ENCODE results near the gene PTPMT1. TPM values are rescaled to one million over a fixed set of nuclear protein-coding genes. Genes with fewer than 3 reads are reported as not detected.

PTPMT1 gene
- total and polyA plus RNA-seq, 7 donors = 31.0 to 152 (median 100.0) TPM

DNA sequence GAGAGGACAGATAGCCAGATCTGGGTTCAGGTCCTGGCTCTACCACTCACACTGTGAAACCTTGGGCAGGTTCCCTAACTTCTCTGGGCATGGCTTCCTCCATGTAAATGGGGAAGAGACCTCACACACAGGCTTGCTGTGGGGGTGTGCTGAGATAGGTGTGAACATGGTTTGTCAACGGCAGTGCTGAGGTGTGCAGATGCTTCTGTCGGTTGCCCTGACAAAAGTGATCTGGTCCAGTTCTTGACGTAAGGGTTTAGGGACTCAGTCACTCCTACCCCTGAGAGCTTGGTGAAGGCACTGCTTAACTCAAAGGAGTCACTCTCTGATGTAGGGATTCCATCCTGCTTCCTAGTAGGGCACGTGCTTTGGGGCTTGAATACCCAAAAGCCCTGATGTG lies 26.9 kb downstream of the PTPMT1 start:
- no peaks in the 10 kb centered on the region for H3K9me3 ChIP-seq
- intact Hi-C loops (cut with DNase I) = no loop called here
- no peak overlapping the region for H3K27ac ChIP-seq
- H3K36me3 ChIP-seq = no peaks in the 10 kb centered on the region
- no peak for TF ChIP-seq POLR2A (IDR thresholded peaks at IDR 0.05)
- TF ChIP-seq, protein P1, sequence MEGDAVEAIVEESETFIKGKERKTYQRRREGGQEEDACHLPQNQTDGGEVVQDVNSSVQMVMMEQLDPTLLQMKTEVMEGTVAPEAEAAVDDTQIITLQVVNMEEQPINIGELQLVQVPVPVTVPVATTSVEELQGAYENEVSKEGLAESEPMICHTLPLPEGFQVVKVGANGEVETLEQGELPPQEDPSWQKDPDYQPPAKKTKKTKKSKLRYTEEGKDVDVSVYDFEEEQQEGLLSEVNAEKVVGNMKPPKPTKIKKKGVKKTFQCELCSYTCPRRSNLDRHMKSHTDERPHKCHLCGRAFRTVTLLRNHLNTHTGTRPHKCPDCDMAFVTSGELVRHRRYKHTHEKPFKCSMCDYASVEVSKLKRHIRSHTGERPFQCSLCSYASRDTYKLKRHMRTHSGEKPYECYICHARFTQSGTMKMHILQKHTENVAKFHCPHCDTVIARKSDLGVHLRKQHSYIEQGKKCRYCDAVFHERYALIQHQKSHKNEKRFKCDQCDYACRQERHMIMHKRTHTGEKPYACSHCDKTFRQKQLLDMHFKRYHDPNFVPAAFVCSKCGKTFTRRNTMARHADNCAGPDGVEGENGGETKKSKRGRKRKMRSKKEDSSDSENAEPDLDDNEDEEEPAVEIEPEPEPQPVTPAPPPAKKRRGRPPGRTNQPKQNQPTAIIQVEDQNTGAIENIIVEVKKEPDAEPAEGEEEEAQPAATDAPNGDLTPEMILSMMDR (IDR thresholded peaks at IDR 0.05) = no peak
- TF ChIP-seq POLR2AphosphoS5 (IDR thresholded peaks at IDR 0.05) = no peak
- no peak for TF ChIP-seq EP300 (IDR thresholded peaks at IDR 0.05)
- peaks cover 15 to 58% (median 50%) of the 10 kb centered on the region in 3 donors for H3K27me3 ChIP-seq
- no peak for DNase-seq
- no peak overlapping the region for H3K4me3 ChIP-seq
- H3K4me1 ChIP-seq = peaks cover 0 to 28% (median 19%) of the 10 kb centered on the region in 4 donors
- WGBS, 2 donors = 59 to 77% methylated on average over 4 of the region's 4 CpGs

- Histone ChIP-seq H3K36me3 (no peaks in the 10 kb centered on the region), H3K4me1 (peaks cover 0 to 28% (median 19%) of the 10 kb centered on the region in 4 donors), H3K27ac (no peak overlapping the region), H3K4me3 (no peak overlapping the region), H3K9me3 (no peaks in the 10 kb centered on the region), H3K27me3 (peaks cover 15 to 58% (median 50%) of the 10 kb centered on the region in 3 donors)
- intact Hi-C loops (cut with DNase I) = no loop called here
- TF ChIP-seq, protein P1 (IDR thresholded peaks at IDR 0.05) = no peak
- TF ChIP-seq POLR2A (IDR thresholded peaks at IDR 0.05) = no peak
- TF ChIP-seq POLR2AphosphoS5 (IDR thresholded peaks at IDR 0.05) = no peak
- TF ChIP-seq EP300 (IDR thresholded peaks at IDR 0.05) = no peak
- 68 to 71% methylated on average over 2 of the region's 2 CpGs for WGBS, 2 donors
- DNase-seq = no peak
Observed at GRCh38 chr11:47592970-47593369, 27.6 kb downstream of the PTPMT1 start.

- no peak overlapping the region for H3K27ac ChIP-seq
- TF ChIP-seq, protein P1 (IDR thresholded peaks at IDR 0.05) = no peak
- no peak for TF ChIP-seq EP300 (IDR thresholded peaks at IDR 0.05)
- TF ChIP-seq POLR2A (IDR thresholded peaks at IDR 0.05) = no peak
- TF ChIP-seq POLR2AphosphoS5 (IDR thresholded peaks at IDR 0.05) = no peak
- H3K27me3 ChIP-seq = peaks cover 15 to 58% (median 50%) of the 10 kb centered on the region in 3 donors
- H3K9me3 ChIP-seq = no peaks in the 10 kb centered on the region
- no peaks in the 10 kb centered on the region for H3K36me3 ChIP-seq
- intact Hi-C loops (cut with DNase I) = no loop called here
- 7 to 11% methylated on average over 6 of the region's 6 CpGs for WGBS, 2 donors
- no peak overlapping the region for H3K4me3 ChIP-seq
- no peak for DNase-seq
- H3K4me1 ChIP-seq = peaks cover 0 to 28% (median 19%) of the 10 kb centered on the region in 4 donors
Observed at GRCh38 chr11:47593492-47593933, 28.1 kb downstream of the PTPMT1 start.

DNA sequence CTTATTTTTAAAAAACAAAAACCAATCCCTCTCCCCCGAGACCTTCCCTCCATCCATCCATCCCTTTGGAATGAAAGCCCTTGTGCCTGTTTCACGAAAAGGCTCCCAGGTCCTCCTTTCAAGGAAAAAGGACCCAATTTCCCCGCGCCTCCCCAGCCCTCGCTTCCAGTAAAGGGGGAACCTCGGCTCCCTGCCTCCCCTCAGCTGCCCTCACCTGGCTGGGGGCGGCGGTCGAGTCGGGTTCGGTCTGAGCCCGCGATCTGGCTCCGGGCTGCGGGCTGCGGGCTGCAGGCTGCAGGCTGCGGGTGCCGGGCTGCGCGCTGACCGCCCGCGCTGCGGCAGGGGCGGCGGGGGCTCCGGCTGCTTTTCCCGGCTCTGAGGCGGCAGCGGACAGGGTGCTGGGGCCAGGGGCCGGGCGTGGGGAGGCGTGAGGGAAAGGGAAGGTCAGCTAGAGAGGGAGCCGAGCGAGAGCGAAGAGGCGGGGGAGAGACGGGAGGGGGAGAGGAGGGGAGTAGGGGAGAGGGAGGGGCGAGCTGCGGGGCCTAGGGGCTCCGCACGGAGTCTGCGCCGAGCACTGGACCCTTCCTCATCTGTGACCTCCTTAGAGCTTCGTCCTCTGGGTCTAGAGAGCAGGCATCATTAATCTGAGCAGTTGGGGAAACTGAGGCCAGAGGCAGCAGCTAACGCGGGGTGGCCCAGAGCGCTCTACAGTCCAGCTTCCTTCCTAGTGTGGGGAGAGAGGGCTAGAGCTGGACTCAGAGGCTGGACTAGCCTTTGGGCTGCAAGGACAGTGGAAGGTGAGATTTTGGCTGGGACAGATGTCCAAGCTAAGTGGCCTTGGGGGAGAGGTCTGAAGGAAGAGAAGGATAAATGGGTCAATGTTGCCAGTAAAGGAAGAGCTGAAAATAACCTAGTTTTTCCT lies 28.8 kb downstream of the PTPMT1 start, which contains the start of gene C1QTNF4:
TSS of gene C1QTNF4 (minus strand) at position 478 of the 922 bp plus-strand sequence. CDS start 3,601 bp downstream, outside the sequence.
- Histone ChIP-seq H3K9me3 (no peaks in the 10 kb centered on the region), H3K4me3 (peak within 1 kb of the TSS in 3 of 4 donors; percentile 25 to 30 (median 29)), H3K27me3 (peaks cover 15 to 58% (median 50%) of the 10 kb centered on the region in 3 donors), H3K4me1 (peaks cover 0 to 26% (median 17%) of the 10 kb centered on the region in 4 donors), H3K36me3 (no peaks in the 10 kb centered on the region), H3K27ac (no peak within 1 kb of the TSS)
- WGBS, 2 donors = 4% methylated on average over 48 of the region's 48 CpGs
- no peak for DNase-seq
- TF ChIP-seq, protein P1 (IDR thresholded peaks at IDR 0.05) = no peak
- TF ChIP-seq POLR2AphosphoS5 (IDR thresholded peaks at IDR 0.05) (no peak), POLR2A (IDR thresholded peaks at IDR 0.05) (no peak), EP300 (IDR thresholded peaks at IDR 0.05) (no peak)
- intact Hi-C loops (cut with DNase I) = no loop called here
